Keratinocyte (primary cell): ENCODE data around the gene KCNG1. TPM values are rescaled to one million over a fixed set of nuclear protein-coding genes. Genes with fewer than 3 reads are reported as not detected.

Source experiments
- DNase-seq: peaks from one replicate; pipeline ENCODE4 v3.0.0-alpha.2; 2011; ENCODE audit warnings: low read depth, missing footprints, low spot score
- FAIRE-seq: peaks from 2 replicates; lab custom pipeline; 2011; peaks lifted over from hg19 to GRCh38; lab: Jason Lieb, UNC
- H2AFZ ChIP-seq: 2 replicates; pipeline ENCODE4 v1.6.0; 2012; ENCODE audit warnings: low read length, control low read depth, inconsistent platforms; ENCODE audit not compliant: control insufficient read depth
- H3K27ac ChIP-seq: 2 replicates; pipeline ENCODE4 v1.5.1; 2011; ENCODE audit warnings: low read length; ENCODE audit not compliant: control insufficient read depth, insufficient read depth
- H3K27me3 ChIP-seq: 3 replicates; pipeline ENCODE4 v1.6.0; 2011; ENCODE audit warnings: low read length; ENCODE audit not compliant: control insufficient read depth, insufficient read depth; ENCODE audit errors: extremely low read depth
- H3K36me3 ChIP-seq, 2 experiments: 2 replicates in 1 of 2; 3 replicates in 1 of 2; pipeline ENCODE4 v1.5.1; 2011; ENCODE audit warnings: low read length in 2 of 2, mild to moderate bottlenecking in 1 of 2; ENCODE audit not compliant: control insufficient read depth in 2 of 2, insufficient read depth in 2 of 2; ENCODE audit errors: extremely low read depth in 1 of 2
- H3K4me1 ChIP-seq: 3 replicates; pipeline ENCODE4 v1.5.1; 2011; ENCODE audit warnings: low read length; ENCODE audit not compliant: control insufficient read depth, insufficient read depth; ENCODE audit errors: extremely low read depth
- H3K4me2 ChIP-seq: 3 replicates; pipeline ENCODE4 v1.6.0; 2011; ENCODE audit warnings: low read depth, low read length; ENCODE audit not compliant: control insufficient read depth, insufficient read depth; ENCODE audit errors: extremely low read depth
- H3K4me3 ChIP-seq, 3 experiments: fragments of 200-600 bp in 1 of 3; sonication (generic) in 1 of 3; 2 replicates in 2 of 3; 3 replicates in 1 of 3; pipeline ENCODE4 v1.5.1; 2011 to 2016; ENCODE audit warnings: low read length in 3 of 3, mild to moderate bottlenecking in 3 of 3, control low read depth in 2 of 3, inconsistent platforms in 1 of 3, low read depth in 1 of 3, mixed read lengths in 1 of 3, mixed run types in 1 of 3, moderate library complexity in 1 of 3; ENCODE audit not compliant: control insufficient read depth in 2 of 3, insufficient read depth in 2 of 3; ENCODE audit errors: extremely low read depth in 1 of 3
- H3K79me2 ChIP-seq: 2 replicates; pipeline ENCODE4 v1.6.0; 2012; ENCODE audit warnings: low read length; ENCODE audit not compliant: control insufficient read depth, insufficient read depth
- H3K9ac ChIP-seq: 3 replicates; pipeline ENCODE4 v1.6.0; 2011; ENCODE audit warnings: low read length; ENCODE audit not compliant: control insufficient read depth, insufficient read depth; ENCODE audit errors: extremely low read depth
- H3K9me1 ChIP-seq: 3 replicates; pipeline ENCODE4 v1.6.0; 2011; ENCODE audit warnings: low read length; ENCODE audit not compliant: control insufficient read depth, insufficient read depth; ENCODE audit errors: extremely low read depth
- H3K9me3 ChIP-seq: 2 replicates; pipeline ENCODE4 v1.5.1; 2012; ENCODE audit warnings: low read depth, low read length; ENCODE audit not compliant: control insufficient read depth
- H4K20me1 ChIP-seq: 3 replicates; pipeline ENCODE4 v1.6.0; 2011; ENCODE audit warnings: low read length; ENCODE audit not compliant: control insufficient read depth, insufficient read depth; ENCODE audit errors: extremely low read depth
- EZH2 ChIP-seq: IDR thresholded peaks from one replicate; pipeline ENCODE4 v1.6.1; 2012; ENCODE audit warnings: inconsistent platforms, mild to moderate bottlenecking, low read length, moderate library complexity
- dilution Hi-C: fragments of 300-500 bp; cut with MboI; formaldehyde crosslinking; loops from one replicate; pipeline ENCODE4 v1.7.0; 2020; ENCODE audit warnings: low sequenced_read_pairs; ENCODE audit not compliant: extremely low pct_ligation_motif_present
- polyA plus RNA-seq, 5 experiments: library from polyadenylated mRNA; depleted of rRNA in 3 of 5; stranded (reverse) in 3 of 5; stranded (forward) in 1 of 5; unstranded in 1 of 5; fragments of >200 nt; gene quantifications; 1 replicate in 1 of 5; 2 replicates in 3 of 5; 3 replicates in 1 of 5; pipeline versions ENCODE4 v1.2.1 to v1.2.3, GENCODE V29; 2011 to 2012; ENCODE audit warnings: missing spikeins in 2 of 5, low read depth in 1 of 5, low replicate concordance in 1 of 5
- TF ChIP-seq, protein P1 (sequence below), 3 experiments: IDR thresholded peaks in 1 of 3; conservative IDR thresholded peaks in 1 of 3; optimal IDR thresholded peaks in 1 of 3; 2 replicates in 2 of 3; 3 replicates in 1 of 3; pipeline versions ENCODE3 to v1.5.1; 2011; ENCODE audit warnings: low read length in 3 of 3, mild to moderate bottlenecking in 3 of 3, moderate library complexity in 2 of 3, control low read depth in 1 of 3, inconsistent platforms in 1 of 3; ENCODE audit not compliant: insufficient read depth in 2 of 3; ENCODE audit errors: extremely low read depth in 1 of 3

The KCNG1 gene
- polyA plus RNA-seq, 1 donor (not counting 4 experiments of a cell fraction or from before 2014, with no cell fraction given), result 2.5 TPM

DNA sequence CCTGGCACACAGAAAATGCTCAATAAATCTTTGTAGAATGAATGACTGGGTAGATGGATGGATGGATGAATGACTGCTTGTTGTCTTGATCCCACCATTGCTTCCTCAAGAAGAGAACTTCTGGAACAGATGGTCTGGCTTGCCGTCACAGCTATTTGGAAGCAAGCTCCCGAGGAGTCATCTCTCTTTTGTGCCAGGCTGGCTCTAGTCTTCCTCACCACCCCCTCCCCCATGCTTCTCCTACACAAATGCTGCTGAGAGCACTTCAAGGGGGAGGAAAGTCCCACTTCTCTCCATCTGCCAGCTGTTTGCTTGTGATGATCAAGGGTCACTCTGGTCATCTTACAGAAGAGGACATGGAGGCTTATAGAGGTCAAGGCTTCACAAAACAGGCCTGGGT is 11.6 kb upstream of the KCNG1 start:
- FAIRE-seq (no peak), DNase-seq (no peak)
- Histone ChIP-seq H4K20me1 (no peaks in the 10 kb centered on the region), H3K4me1 (peaks cover 13% of the 10 kb centered on the region), H3K36me3 (no peaks in the 10 kb centered on the region), H3K27ac (no peak overlapping the region), H3K79me2 (no peaks in the 10 kb centered on the region), H3K4me3 (no peak overlapping the region), H3K4me2 (no peak overlapping the region), H3K9me1 (no peaks in the 10 kb centered on the region), H3K27me3 (peaks cover 15% of the 10 kb centered on the region), H3K9ac (no peak overlapping the region), H2AFZ (no peak overlapping the region), H3K9me3 (peaks cover 6% of the 10 kb centered on the region)
- no peak for TF ChIP-seq EZH2
- dilution Hi-C loops, result no loop called here

DNA sequence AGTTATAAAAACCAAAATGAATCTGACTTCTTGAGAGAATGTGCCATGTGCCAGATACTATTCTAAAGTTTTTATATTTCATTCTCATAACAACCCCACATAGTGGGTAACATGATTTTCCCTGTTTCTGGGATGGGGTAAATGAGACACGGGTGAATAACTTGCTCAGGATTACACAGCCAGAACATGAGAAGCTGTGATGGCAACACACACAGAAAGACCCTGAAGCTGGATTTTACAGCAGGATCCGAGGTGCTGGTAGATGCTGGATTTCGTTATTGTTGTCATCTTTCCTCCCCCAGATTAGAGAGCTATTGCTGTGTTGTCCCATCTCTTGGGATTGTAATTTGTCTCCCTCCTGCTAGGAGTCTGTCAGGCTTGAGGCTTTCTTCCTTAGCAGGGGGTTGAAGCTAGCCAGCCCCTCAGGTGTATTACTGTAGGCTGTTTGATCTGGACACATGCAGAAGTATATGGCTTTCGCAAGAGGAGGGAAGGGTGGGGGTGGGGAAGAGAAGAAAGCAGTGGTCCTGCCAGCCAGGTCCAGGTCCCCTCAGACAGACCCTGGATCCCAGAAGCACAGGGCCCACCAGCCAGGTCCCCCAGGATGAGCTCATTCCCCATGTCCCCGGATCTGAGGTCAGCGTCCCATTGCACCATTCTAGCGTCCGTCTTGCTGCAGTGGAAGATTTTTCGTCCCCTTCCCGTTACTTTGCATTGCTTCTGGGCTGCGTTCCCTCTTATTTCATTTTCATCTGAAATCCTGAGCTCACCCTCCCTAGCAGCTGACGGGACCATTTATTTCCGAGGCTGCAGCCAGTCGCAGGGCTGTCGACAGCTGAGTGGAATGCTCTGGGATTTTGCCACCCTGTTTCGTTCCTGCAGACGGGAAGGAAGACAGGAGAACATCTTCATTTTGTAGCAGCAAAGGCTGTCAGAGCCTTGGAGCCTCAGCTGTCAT is 7.3 kb upstream of the KCNG1 start:
- Histone ChIP-seq H3K9ac (no peak overlapping the region), H3K4me1 (peaks cover 7% of the 10 kb centered on the region), H3K27me3 (peaks cover 45% of the 10 kb centered on the region), H3K36me3 (no peaks in the 10 kb centered on the region), H2AFZ (no peak overlapping the region), H3K9me3 (peaks cover 6% of the 10 kb centered on the region), H3K4me2 (no peak overlapping the region), H4K20me1 (no peaks in the 10 kb centered on the region), H3K4me3 (no peak overlapping the region), H3K27ac (no peak overlapping the region), H3K9me1 (no peaks in the 10 kb centered on the region), H3K79me2 (no peaks in the 10 kb centered on the region)
- dilution Hi-C loops, result no loop called here
- FAIRE-seq, result no peak
- no peak for DNase-seq
- TF ChIP-seq, protein P1, sequence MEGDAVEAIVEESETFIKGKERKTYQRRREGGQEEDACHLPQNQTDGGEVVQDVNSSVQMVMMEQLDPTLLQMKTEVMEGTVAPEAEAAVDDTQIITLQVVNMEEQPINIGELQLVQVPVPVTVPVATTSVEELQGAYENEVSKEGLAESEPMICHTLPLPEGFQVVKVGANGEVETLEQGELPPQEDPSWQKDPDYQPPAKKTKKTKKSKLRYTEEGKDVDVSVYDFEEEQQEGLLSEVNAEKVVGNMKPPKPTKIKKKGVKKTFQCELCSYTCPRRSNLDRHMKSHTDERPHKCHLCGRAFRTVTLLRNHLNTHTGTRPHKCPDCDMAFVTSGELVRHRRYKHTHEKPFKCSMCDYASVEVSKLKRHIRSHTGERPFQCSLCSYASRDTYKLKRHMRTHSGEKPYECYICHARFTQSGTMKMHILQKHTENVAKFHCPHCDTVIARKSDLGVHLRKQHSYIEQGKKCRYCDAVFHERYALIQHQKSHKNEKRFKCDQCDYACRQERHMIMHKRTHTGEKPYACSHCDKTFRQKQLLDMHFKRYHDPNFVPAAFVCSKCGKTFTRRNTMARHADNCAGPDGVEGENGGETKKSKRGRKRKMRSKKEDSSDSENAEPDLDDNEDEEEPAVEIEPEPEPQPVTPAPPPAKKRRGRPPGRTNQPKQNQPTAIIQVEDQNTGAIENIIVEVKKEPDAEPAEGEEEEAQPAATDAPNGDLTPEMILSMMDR (optimal IDR thresholded peaks at IDR 0.05 in 1 of 3, IDR thresholded peaks at IDR 0.05 in 1 of 3, conservative IDR thresholded peaks at IDR 0.05 in 1 of 3; ENCODE audit: extremely low read depth in 1 of 3, insufficient read depth in 2 of 3, low read length in 3 of 3), result no peak
- no peak for TF ChIP-seq EZH2
